ENCODE measurements around the gene SUPT6H. TPM values are rescaled to one million over a fixed set of nuclear protein-coding genes. Genes with fewer than 3 reads are reported as not detected.

The SUPT6H gene
- total RNA-seq, 4 donors from 2014 or later, result 47.2 to 86.7 (median 71.3) TPM

DNA sequence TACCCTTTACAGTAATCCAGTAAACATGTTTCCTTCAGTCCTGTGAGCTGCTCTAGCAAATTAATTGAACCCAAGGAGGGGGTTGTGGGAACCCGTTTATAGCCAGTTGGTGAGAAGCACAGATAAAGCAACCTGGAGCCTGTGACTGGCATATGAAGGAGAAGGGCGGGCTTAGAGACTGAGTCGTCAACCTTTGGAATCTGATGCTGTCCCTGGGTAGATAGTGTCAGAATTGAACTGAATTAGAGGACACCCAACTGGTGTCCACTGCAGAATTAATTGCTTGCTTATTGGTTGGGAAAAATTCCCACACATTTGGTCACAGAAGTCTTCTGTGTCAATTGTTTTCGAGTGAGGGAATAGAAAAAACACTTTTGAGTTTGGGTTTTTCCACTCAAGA, 35.2 kb upstream of the SUPT6H start:
- DNase-seq (ENCODE audit: low spot score in 2 of 2), result no peak
- no peak for TF ChIP-seq POLR2A (IDR thresholded peaks at IDR 0.05)
- TF ChIP-seq, protein P1, sequence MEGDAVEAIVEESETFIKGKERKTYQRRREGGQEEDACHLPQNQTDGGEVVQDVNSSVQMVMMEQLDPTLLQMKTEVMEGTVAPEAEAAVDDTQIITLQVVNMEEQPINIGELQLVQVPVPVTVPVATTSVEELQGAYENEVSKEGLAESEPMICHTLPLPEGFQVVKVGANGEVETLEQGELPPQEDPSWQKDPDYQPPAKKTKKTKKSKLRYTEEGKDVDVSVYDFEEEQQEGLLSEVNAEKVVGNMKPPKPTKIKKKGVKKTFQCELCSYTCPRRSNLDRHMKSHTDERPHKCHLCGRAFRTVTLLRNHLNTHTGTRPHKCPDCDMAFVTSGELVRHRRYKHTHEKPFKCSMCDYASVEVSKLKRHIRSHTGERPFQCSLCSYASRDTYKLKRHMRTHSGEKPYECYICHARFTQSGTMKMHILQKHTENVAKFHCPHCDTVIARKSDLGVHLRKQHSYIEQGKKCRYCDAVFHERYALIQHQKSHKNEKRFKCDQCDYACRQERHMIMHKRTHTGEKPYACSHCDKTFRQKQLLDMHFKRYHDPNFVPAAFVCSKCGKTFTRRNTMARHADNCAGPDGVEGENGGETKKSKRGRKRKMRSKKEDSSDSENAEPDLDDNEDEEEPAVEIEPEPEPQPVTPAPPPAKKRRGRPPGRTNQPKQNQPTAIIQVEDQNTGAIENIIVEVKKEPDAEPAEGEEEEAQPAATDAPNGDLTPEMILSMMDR (IDR thresholded peaks at IDR 0.05), result no peak
- no peak overlapping the region for H3K4me3 ChIP-seq (ENCODE audit: low read depth, poor library complexity, severe bottlenecking)
- 89 to 91% methylated on average over 4 of the region's 4 CpGs for WGBS, 2 donors
- intact Hi-C loops (cut with DNase I; ENCODE audit: low total_unique reads), result no loop called here

DNA sequence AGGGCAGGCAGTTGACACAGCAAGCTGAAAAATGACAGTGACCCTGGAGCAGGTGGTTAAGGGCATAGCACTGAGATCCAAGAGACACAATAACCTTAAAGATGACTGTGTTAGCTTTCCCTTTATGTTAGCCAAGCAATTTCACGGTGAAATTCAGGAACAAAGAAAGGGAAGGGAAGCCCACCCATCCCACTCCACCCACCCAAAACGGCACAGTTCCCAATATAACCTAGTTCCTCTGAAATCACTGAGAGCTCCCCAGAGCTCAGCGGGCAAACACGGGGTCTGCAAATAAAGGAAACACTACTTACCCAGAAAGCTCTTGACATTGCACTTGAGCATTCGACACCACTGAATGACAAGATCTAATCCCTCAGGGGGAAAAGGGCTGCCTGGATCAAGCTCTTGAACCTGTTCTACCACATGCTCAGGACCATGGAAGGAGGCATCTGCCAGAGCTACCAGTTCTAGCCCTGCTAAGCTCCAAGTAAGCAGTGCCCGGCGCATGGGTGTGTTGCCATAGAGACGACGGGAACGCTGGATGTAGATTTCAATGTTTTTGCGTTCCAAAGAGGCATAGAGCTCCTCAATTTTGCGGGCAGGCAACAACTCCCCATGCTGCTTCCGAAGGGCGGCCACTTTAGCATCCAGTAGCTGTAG, 27.7 kb upstream of the SUPT6H start:
- no peak for DNase-seq (ENCODE audit: low spot score in 2 of 2)
- intact Hi-C loops (cut with DNase I; ENCODE audit: low total_unique reads), result no loop called here
- WGBS, 2 donors, result 80 to 87% methylated on average over 14 of the region's 14 CpGs
- TF ChIP-seq, protein P1 (IDR thresholded peaks at IDR 0.05), result no peak
- no peak for TF ChIP-seq POLR2A (IDR thresholded peaks at IDR 0.05)
- no peak overlapping the region for H3K4me3 ChIP-seq (ENCODE audit: low read depth, poor library complexity, severe bottlenecking)

DNA sequence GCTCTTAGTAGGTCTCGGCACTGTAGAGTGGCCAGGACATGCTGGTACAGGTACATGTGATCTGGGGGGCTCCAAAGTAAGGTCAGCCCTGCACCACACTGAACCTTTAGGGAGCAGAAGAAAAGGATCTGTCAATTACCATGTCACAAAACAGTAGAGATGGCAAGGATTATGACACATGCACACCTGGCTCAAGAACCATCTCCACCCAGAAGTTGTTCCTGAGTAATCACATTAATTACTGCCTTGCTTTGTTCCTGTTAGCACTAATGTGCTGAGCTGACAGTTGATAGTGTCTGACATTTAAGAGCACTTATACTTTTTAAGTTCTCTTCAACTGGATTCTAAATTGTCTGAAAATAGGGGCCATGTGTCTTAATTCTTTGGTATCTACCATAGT, 26.5 kb upstream of the SUPT6H start:
- WGBS, 2 donors, result 100% methylated on average over 1 of the region's 1 CpG
- TF ChIP-seq, protein P1 (IDR thresholded peaks at IDR 0.05), result no peak
- TF ChIP-seq POLR2A (IDR thresholded peaks at IDR 0.05), result no peak

DNA sequence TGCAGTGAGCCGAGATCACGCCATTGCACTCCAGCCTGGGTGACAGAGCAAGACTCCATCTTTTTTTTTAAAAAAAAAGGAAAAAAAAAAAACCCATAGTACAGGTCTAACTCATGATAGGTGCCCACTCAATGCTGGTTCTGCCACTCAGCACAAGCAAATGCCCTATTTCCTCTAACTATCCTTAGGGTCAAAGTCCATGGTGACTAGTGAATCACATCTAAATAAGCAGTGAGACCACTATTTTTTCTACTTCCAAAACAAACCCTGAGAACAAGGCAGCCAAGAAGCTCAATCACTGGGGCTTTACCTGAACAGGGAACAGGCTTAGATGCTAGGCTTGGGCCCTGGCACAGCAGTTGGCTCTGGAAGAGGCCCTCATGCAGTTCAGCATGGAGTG, 20.4 kb upstream of the SUPT6H start:
- WGBS, 2 donors, result 93 to 100% methylated on average over 2 of the region's 2 CpGs
- intact Hi-C loops (cut with DNase I; ENCODE audit: low total_unique reads), result no loop called here
- no peak for DNase-seq (ENCODE audit: low spot score in 2 of 2)
- TF ChIP-seq, protein P1 (IDR thresholded peaks at IDR 0.05), result no peak
- no peak for TF ChIP-seq POLR2A (IDR thresholded peaks at IDR 0.05)
- H3K4me3 ChIP-seq (ENCODE audit: low read depth, poor library complexity, severe bottlenecking), result no peak overlapping the region

More for the DNA sequence above, 26.5 kb upstream of the SUPT6H start:
- no peak overlapping the region for H3K4me3 ChIP-seq (ENCODE audit: low read depth, poor library complexity, severe bottlenecking)
- DNase-seq (ENCODE audit: low spot score in 2 of 2), result no peak
- intact Hi-C loops (cut with DNase I; ENCODE audit: low total_unique reads), result no loop called here

DNA sequence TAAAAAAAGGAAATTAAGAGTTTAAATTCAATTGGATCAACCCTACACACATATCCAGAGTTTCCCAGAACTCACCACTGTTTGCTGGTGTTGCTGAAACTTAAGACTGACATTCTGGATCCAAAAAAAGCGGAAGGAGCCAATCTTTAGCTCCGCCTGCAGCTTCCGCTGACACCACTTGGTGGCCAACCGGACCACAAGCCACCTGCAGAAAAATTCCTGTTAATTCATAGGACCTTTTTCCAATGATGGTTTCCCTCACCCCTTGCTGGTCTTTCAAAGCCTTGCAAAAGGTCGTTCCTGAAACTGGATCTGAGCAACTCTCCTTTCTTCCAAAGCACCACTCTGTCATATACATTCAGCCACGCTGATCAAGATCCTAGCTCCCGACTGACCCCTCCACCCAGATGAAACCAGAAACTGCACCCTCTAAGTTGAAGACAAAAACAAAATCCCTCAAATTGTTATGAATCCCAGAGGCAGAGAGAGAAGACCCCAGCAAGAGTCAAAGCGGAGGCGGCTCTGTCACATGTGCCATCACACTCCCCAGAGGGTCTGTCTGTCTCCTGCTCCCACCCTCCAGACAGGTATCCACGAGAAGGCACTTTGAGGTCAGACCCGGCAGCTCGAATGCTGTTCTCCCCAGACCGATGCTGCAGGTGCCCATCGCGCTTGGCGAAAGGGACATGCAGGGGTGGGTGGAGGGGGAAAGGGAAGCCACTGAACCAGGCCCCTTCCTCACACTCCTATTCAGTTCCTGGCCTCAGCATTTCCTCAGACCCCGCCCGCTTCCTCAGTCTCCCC, 17.8 kb upstream of the SUPT6H start:
- DNase-seq (ENCODE audit: low spot score in 2 of 2), result peak; percentile 43 to 89
- 0% methylated on average over 17 to 18 of the region's 18 CpGs for WGBS, 2 donors
- intact Hi-C loops (cut with DNase I; ENCODE audit: low total_unique reads), result no loop called here

More for the DNA sequence above, 17.8 kb upstream of the SUPT6H start:
- TF ChIP-seq, protein P1 (IDR thresholded peaks at IDR 0.05), result peak in 1 of 3 donors; percentile 39
- no peak for TF ChIP-seq POLR2A (IDR thresholded peaks at IDR 0.05)
- H3K4me3 ChIP-seq (ENCODE audit: low read depth, poor library complexity, severe bottlenecking), result peak overlapping the region; percentile 99
